Measurements from ENCODE around the gene METTL16. TPM values are rescaled to one million over a fixed set of nuclear protein-coding genes. Genes with fewer than 3 reads are reported as not detected.

The METTL16 gene
- total RNA-seq, 1 donor from 2014 or later, result 39.3 TPM

DNA sequence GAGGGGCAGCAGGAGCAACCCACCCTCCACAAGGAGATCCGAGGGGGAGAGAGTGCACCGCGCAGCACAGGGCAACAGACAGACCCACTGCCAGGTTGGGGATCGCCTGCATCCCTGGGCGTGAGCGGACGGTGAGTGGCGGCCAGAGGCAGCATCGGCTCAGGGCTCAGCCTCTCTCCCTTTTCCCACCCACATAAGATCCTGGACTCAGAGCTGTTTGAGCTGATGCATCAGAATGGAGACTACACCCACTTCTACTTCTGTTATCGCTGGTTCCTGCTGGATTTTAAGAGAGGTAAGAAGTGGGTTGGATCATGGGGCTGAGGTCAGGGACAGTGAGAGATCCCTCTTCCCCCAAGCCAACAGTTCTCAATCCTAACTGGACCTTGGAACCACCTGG lies 134.0 kb downstream of the METTL16 start:
- Mint-ChIP-seq H3K9me3 (no peaks in the 10 kb centered on the region), H3K36me3 (no peaks in the 10 kb centered on the region), H3K27me3 (no peaks in the 10 kb centered on the region), H3K4me3 (no peak overlapping the region), H3K27ac (no peak overlapping the region), H3K4me1 (ENCODE audit: unreplicated experiment) (peaks cover 5% of the 10 kb centered on the region)
- TF ChIP-seq, protein P1, sequence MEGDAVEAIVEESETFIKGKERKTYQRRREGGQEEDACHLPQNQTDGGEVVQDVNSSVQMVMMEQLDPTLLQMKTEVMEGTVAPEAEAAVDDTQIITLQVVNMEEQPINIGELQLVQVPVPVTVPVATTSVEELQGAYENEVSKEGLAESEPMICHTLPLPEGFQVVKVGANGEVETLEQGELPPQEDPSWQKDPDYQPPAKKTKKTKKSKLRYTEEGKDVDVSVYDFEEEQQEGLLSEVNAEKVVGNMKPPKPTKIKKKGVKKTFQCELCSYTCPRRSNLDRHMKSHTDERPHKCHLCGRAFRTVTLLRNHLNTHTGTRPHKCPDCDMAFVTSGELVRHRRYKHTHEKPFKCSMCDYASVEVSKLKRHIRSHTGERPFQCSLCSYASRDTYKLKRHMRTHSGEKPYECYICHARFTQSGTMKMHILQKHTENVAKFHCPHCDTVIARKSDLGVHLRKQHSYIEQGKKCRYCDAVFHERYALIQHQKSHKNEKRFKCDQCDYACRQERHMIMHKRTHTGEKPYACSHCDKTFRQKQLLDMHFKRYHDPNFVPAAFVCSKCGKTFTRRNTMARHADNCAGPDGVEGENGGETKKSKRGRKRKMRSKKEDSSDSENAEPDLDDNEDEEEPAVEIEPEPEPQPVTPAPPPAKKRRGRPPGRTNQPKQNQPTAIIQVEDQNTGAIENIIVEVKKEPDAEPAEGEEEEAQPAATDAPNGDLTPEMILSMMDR (conservative IDR thresholded peaks at IDR 0.05), result no peak
- DNase-seq (ENCODE audit: extremely low spot score, unreplicated experiment), result no peak

DNA sequence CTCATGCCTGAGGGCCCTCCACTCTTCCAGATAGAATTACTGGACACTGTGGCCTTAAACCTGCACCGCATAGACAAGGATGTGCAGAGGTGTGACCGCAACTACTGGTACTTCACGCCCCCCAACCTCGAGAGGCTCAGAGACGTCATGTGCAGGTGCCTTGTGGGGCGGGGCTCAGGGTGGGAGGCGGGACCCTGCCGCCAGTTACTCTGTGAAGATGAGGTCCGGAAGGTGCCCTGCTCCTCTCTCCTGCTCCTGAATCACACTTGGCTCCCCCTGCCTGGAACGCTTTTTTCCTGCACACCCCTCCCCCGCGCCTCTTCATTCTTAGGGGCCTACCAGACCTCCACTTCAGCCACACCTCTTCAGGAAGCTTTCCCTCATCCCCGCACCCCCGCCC lies 135.6 kb downstream of the METTL16 start:
- no peak overlapping the region for H3K27ac Mint-ChIP-seq
- peaks cover 5% of the 10 kb centered on the region for H3K4me1 Mint-ChIP-seq (ENCODE audit: unreplicated experiment)
- no peaks in the 10 kb centered on the region for H3K9me3 Mint-ChIP-seq
- H3K27me3 Mint-ChIP-seq, result no peaks in the 10 kb centered on the region
- DNase-seq (ENCODE audit: extremely low spot score, unreplicated experiment), result no peak
- TF ChIP-seq, protein P1 (conservative IDR thresholded peaks at IDR 0.05), result no peak
- H3K36me3 Mint-ChIP-seq, result no peaks in the 10 kb centered on the region
- no peak overlapping the region for H3K4me3 Mint-ChIP-seq

DNA sequence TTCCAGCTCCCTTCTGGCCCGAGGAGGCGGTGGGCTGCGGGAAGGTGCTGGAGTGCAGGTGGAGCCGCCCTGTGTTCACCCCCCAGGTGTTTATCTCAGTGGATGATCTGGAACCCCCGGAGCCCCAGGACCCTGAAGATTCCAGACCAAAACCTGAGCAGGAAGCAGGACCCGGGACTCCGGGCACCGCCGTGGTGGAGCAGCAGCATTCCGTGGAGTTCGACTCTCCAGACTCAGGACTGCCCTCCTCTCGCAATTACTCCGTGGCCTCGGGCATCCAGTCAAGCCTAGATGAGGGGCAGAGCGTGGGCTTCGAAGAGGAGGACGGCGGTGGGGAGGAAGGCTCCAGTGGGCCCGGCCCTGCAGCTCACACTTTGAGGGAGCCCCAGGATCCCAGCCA lies 136.3 kb downstream of the METTL16 start:
- no peak for DNase-seq (ENCODE audit: extremely low spot score, unreplicated experiment)
- H3K27me3 Mint-ChIP-seq, result no peaks in the 10 kb centered on the region
- no peak overlapping the region for H3K4me3 Mint-ChIP-seq
- H3K36me3 Mint-ChIP-seq, result no peaks in the 10 kb centered on the region
- H3K9me3 Mint-ChIP-seq, result no peaks in the 10 kb centered on the region
- TF ChIP-seq, protein P1 (conservative IDR thresholded peaks at IDR 0.05), result no peak
- peaks cover 5% of the 10 kb centered on the region for H3K4me1 Mint-ChIP-seq (ENCODE audit: unreplicated experiment)
- no peak overlapping the region for H3K27ac Mint-ChIP-seq

DNA sequence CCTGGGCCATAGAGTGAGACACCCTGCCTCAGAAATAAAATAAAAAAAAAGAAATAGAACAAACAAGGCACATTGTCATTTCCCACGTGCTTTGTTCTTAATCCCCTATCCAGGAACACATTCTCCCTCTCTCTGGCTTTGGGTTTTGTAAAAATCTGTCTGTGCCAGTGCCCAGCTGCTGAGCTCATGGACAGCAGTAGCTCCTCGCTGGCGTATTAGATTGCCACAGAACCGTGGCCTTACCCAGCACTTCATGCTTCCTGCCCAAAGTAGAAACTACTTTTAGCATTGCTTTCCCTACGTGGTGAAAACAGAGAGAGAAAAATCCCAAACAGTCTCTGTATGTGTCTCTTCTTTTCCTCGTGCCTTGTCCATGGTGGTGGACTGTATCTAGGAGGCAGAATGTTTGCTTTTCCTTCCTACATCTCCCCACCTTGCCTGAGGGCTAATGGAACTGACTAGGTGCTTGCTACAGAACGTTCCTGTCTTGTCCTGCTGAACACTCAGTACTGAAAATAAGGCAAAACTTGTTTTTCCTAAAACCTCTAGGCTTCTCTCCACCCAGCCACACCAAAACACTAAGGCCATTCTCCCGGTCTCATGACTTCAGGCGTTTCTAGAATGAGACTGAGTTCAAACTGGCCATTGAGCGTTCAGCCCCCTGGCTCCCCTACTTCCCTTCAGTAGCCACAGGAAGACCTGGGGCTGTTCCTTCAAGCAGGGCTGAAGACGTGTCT lies 137.0 kb downstream of the METTL16 start:
- no peaks in the 10 kb centered on the region for H3K36me3 Mint-ChIP-seq
- H3K27ac Mint-ChIP-seq, result peak overlapping the region; percentile 56
- no peak overlapping the region for H3K4me3 Mint-ChIP-seq
- no peak for DNase-seq (ENCODE audit: extremely low spot score, unreplicated experiment)
- peaks cover 5% of the 10 kb centered on the region for H3K4me1 Mint-ChIP-seq (ENCODE audit: unreplicated experiment)
- H3K9me3 Mint-ChIP-seq, result no peaks in the 10 kb centered on the region
- TF ChIP-seq, protein P1 (conservative IDR thresholded peaks at IDR 0.05), result no peak
- H3K27me3 Mint-ChIP-seq, result no peaks in the 10 kb centered on the region

DNA sequence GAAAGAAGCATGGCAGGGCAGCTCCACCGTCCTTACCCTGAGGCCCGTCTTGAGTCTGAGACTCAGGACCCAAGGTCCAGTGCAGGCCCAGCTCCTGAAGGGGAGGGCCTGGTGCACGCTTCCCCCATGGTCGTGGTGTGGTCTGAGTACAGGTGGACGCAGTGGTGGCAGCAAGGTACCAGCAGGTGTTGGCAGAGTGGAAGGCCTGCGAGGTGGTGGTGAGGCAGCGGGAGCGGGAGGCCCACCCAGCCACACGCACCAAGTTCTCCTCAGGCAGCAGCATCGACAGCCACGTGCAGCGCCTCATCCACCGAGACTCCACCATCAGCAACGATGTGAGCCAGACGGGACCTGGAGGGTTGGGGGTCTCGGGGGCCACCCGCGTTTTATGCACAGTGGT lies 138.5 kb downstream of the METTL16 start:
- Mint-ChIP-seq H3K27me3 (no peaks in the 10 kb centered on the region), H3K27ac (no peak overlapping the region), H3K9me3 (no peaks in the 10 kb centered on the region)

More for the DNA sequence above, 138.5 kb downstream of the METTL16 start:
- Mint-ChIP-seq H3K36me3 (no peaks in the 10 kb centered on the region), H3K4me3 (no peak overlapping the region), H3K4me1 (ENCODE audit: unreplicated experiment) (peaks cover 5% of the 10 kb centered on the region)
- no peak for DNase-seq (ENCODE audit: extremely low spot score, unreplicated experiment)
- TF ChIP-seq, protein P1 (conservative IDR thresholded peaks at IDR 0.05), result no peak
